Keratinocyte (primary cell): Measurements from ENCODE around the gene CUTA.

Experiments
- EZH2 ChIP-seq: IDR thresholded peaks from one replicate; pipeline ENCODE4 v1.6.1; 2012; ENCODE audit warnings: inconsistent platforms, mild to moderate bottlenecking, low read length, moderate library complexity
- TF ChIP-seq, protein P1 (sequence below), 3 experiments: IDR thresholded peaks in 1 of 3; conservative IDR thresholded peaks in 1 of 3; optimal IDR thresholded peaks in 1 of 3; 2 replicates in 2 of 3; 3 replicates in 1 of 3; pipeline versions ENCODE3 to v1.5.1; 2011; ENCODE audit warnings: low read length in 3 of 3, mild to moderate bottlenecking in 3 of 3, moderate library complexity in 2 of 3, control low read depth in 1 of 3, inconsistent platforms in 1 of 3; ENCODE audit not compliant: insufficient read depth in 2 of 3; ENCODE audit errors: extremely low read depth in 1 of 3

DNA sequence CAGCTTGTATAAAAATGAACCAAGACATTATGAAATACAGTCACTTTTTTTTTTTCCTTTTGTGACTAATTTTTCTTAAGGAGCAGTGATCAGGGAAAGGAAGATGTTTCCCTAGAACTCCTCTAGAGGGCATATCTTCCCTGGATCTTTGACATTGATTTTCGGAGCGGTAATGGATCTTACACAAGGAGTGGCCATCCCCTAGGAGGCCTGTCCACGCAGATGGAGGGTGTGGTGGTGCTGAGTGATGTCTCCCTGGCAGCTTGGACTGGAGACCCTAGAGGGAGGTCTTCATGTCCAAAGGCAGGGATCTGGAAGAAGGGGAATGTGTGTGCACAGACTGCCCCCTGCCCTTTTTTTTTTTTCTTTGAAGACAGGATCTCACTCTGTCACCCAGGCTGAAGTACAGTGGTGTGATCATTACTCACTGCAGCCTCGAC, 33.3 kb downstream of the CUTA start:
- TF ChIP-seq, protein P1, sequence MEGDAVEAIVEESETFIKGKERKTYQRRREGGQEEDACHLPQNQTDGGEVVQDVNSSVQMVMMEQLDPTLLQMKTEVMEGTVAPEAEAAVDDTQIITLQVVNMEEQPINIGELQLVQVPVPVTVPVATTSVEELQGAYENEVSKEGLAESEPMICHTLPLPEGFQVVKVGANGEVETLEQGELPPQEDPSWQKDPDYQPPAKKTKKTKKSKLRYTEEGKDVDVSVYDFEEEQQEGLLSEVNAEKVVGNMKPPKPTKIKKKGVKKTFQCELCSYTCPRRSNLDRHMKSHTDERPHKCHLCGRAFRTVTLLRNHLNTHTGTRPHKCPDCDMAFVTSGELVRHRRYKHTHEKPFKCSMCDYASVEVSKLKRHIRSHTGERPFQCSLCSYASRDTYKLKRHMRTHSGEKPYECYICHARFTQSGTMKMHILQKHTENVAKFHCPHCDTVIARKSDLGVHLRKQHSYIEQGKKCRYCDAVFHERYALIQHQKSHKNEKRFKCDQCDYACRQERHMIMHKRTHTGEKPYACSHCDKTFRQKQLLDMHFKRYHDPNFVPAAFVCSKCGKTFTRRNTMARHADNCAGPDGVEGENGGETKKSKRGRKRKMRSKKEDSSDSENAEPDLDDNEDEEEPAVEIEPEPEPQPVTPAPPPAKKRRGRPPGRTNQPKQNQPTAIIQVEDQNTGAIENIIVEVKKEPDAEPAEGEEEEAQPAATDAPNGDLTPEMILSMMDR (optimal IDR thresholded peaks at IDR 0.05 in 1 of 3, IDR thresholded peaks at IDR 0.05 in 1 of 3, conservative IDR thresholded peaks at IDR 0.05 in 1 of 3; ENCODE audit: extremely low read depth in 1 of 3, insufficient read depth in 2 of 3, low read length in 3 of 3): peak; percentile 48 to 63 (median 49)
- TF ChIP-seq EZH2: no peak
